Body of pancreas (tissue), 4 donors: ENCODE results near the gene POLG. TPM values are rescaled to one million over a fixed set of nuclear protein-coding genes. Genes with fewer than 3 reads are reported as not detected.

ENCODE experiments used
- ATAC-seq: fragments of 150-250 bp; one replicate; pipeline ENCODE4 v1.9.1; 2016
- DNase-seq, 4 donors: peaks; one replicate each; pipeline ENCODE4 v3.0.0-alpha.2; 2019
- H3K27ac ChIP-seq, 4 donors: fragments of 200-600 bp; sonication (generic); 1 replicate in 3 of 4; 2 replicates in 1 of 4; pipeline versions ENCODE4 v1.5.1 to v1.6.1; 2016 to 2019; ENCODE audit warnings: mild to moderate bottlenecking in 1 of 4, mixed read lengths in 1 of 4, moderate library complexity in 1 of 4
- H3K27me3 ChIP-seq, 2 donors: fragments of 200-600 bp; sonication (generic); one replicate each; pipeline ENCODE4 v1.6.0; 2016; ENCODE audit warnings: mild to moderate bottlenecking in 1 of 2
- H3K36me3 ChIP-seq, 2 donors: fragments of 200-600 bp; sonication (generic); replicated peaks in 1 of 2; 2 replicates each; pipeline ENCODE4 v1.5.1; 2016; ENCODE audit warnings: low read depth in 2 of 2; ENCODE audit not compliant: insufficient read depth in 1 of 2
- H3K4me1 ChIP-seq: fragments of 200-600 bp; sonication (generic); one replicate; pipeline ENCODE4 v1.6.0; 2016
- H3K4me3 ChIP-seq, 2 donors: fragments of 200-600 bp; sonication (generic); 1 replicate in 1 of 2; 2 replicates in 1 of 2; pipeline ENCODE4 v1.5.1; 2016 to 2019
- H3K9me3 ChIP-seq, 3 donors: fragments of 200-600 bp; sonication (generic); 1 replicate in 2 of 3; 2 replicates in 1 of 3; pipeline ENCODE4 v1.5.1; 2016
- POLR2A ChIP-seq, 3 donors: fragments of 450-650 bp; IDR thresholded peaks; one replicate each; pipeline ENCODE4 v1.6.1; 2016; ENCODE audit warnings: antibody characterized with exemption in 3 of 3, mild to moderate bottlenecking in 2 of 3
- WGBS, 2 donors: methylation state at CpG; one replicate each; pipeline ENCODE4 v1.1.5; 2017; 5-methylcytosine and 5-hydroxymethylcytosine counted together
- intact Hi-C: fragments of 100-400 bp; cut with DNase I; formaldehyde crosslinking; loops from one replicate; pipeline ENCODE4 v1.15.1; 2023
- total RNA-seq, 2 donors: library from RNA; depleted of rRNA; stranded (reverse); fragments of >200 nt; gene quantifications; one replicate each; pipeline ENCODE4 v1.1.0, GENCODE V29; 2016
- TF ChIP-seq, protein P1 (sequence below), 7 experiments: fragments of 450-650 bp in 4 of 7; fragments of 200-600 bp in 3 of 7; sonication (generic) in 3 of 7; IDR thresholded peaks; one replicate each; pipeline ENCODE4 v1.5.1; 2016 to 2019; ENCODE audit warnings: antibody characterized with exemption in 7 of 7

The POLG gene
- total RNA-seq, 2 donors from 2014 or later: 60.7 to 67.2 TPM

DNA sequence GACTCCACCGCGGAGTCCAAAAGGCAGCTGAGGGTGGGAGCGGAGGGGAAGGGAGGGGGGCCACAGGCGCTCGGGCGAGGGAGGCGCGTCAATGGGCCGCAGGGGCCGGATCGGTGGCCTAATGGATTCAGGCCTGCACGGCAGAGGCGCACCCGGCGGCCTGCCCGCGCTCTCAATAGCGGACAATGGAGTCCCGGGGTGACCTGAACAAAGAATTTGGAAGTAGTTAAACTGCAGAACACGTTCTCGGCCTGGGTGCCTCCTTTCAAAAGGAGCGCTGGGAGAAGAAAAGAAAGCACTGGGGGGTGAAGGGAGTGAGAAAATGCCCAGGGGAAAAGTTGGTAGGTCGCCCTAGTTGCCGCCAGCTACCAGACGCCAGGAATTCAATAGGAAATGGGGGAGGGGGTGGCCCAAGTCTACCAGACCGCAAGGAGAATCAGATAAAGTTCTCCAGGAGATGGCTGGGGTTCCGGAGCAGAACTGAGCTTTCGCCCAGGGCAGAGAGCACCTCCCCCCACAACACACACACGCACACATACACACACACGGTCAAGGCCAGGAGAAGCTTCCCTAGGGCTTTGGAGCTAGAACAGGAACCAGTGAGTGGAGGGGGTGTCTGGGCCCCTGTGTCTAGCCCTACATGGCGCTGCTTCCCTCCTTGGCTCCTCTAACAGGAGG lies 25.8 kb upstream of the POLG start:
- no peak for DNase-seq

DNA sequence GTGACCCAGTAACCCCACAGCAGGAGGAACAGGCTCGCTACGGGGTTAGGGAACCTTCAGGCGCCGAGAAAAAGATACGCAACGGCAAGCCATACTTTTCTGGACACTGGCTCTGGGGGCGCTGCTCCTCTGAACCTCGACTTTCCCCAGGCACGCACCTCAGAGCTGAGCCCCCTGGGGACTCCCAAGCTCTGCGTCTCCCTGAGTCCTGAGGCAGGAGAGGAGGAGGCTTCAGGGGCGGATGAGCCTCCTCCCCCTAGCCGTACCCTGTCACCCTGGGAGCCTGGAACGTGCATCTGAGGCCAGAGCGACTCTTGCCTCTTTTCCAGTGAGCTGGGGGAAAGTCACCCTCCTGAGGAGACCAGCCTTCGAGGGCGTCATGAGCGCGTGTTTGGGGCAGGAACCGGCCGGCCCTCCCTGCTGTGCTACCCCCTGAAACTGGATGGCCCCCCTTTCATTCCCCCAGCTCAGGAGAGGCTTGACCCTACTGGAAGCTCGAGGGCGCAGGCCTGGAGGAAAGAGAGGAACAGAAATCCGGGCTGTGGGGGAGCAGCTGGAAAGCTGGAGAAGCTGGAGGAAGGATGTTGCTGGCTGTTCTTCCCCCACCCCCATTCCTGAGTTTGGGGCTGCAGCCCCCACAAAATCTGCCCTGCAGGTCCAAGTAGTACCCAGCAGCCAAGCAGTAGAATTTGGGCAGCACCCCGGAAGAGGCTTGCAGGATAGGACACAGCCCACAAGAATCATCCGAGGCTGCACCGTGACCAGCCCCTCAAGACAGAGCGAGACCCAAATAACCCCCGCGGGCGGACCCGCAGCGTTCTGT lies 25.1 kb upstream of the POLG start:
- TF ChIP-seq POLR2A (IDR thresholded peaks at IDR 0.05): no peak
- TF ChIP-seq, protein P1, sequence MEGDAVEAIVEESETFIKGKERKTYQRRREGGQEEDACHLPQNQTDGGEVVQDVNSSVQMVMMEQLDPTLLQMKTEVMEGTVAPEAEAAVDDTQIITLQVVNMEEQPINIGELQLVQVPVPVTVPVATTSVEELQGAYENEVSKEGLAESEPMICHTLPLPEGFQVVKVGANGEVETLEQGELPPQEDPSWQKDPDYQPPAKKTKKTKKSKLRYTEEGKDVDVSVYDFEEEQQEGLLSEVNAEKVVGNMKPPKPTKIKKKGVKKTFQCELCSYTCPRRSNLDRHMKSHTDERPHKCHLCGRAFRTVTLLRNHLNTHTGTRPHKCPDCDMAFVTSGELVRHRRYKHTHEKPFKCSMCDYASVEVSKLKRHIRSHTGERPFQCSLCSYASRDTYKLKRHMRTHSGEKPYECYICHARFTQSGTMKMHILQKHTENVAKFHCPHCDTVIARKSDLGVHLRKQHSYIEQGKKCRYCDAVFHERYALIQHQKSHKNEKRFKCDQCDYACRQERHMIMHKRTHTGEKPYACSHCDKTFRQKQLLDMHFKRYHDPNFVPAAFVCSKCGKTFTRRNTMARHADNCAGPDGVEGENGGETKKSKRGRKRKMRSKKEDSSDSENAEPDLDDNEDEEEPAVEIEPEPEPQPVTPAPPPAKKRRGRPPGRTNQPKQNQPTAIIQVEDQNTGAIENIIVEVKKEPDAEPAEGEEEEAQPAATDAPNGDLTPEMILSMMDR (IDR thresholded peaks at IDR 0.05): no peak
- H3K9me3 ChIP-seq: no peaks in the 10 kb centered on the region
- no peaks in the 10 kb centered on the region for H3K36me3 ChIP-seq
- DNase-seq (no peak), ATAC-seq (no peak)
- H3K4me1 ChIP-seq: peaks cover 36% of the 10 kb centered on the region
- WGBS, 2 donors: 0 to 9% methylated on average over 4 to 32 of the region's 32 CpGs
- peaks cover 0 to 33% of the 10 kb centered on the region in 2 donors for H3K27me3 ChIP-seq
- H3K4me3 ChIP-seq: no peak overlapping the region
- intact Hi-C loops: loop anchor here (2.0 to 10.0 kb wide), 3 partner anchors 58 to 195 kb away; no protein-coding TSS in a partner anchor
- no peak overlapping the region for H3K27ac ChIP-seq

More for the DNA sequence above, 25.8 kb upstream of the POLG start:
- peaks cover 0 to 36% of the 10 kb centered on the region in 2 donors for H3K27me3 ChIP-seq
- peaks cover 36% of the 10 kb centered on the region for H3K4me1 ChIP-seq
- no peak for ATAC-seq
- intact Hi-C loops: loop anchor here (5.0 to 10.0 kb wide), 2 partner anchors 57 to 194 kb away; no protein-coding TSS in a partner anchor
- WGBS, 2 donors: 10 to 13% methylated on average over 19 to 31 of the region's 31 CpGs
- no peaks in the 10 kb centered on the region for H3K9me3 ChIP-seq
- no peak overlapping the region for H3K27ac ChIP-seq
- no peaks in the 10 kb centered on the region for H3K36me3 ChIP-seq
- TF ChIP-seq, protein P1 (IDR thresholded peaks at IDR 0.05): no peak
- no peak for TF ChIP-seq POLR2A (IDR thresholded peaks at IDR 0.05)
- no peak overlapping the region for H3K4me3 ChIP-seq

DNA sequence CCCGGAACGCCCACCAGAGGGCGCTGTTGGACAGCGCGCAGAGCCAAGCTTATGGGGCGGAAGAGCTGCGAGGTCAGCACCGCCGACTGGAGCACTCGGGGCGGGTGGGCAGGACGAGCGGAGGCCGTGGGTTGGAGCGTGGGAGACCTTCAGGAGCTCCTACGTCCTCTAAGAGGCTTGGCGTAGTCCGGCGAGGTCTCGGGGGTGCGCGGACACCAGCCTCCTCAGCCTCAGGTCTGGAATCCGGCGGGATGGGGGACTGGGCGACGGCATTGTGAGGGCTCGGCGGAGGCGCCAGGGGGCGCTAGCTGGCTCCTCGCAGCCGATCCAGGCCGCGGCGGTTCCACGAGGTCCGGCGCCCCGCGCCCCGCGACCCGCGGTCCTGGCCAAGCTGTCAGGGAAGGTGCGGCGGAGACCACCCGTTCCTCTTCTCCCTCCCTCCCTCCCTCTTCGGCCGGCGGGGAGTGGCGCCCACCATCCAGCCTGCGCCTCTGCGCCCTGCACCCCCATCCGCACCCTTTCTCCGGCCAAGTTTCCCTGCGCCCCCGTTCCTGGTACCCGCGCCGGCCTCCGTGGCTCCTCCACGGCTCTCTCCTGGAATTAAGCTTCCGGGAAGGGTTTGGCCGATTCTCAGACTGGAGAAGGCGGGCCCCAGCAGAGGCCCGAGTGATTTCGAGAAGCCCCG lies 24.3 kb upstream of the POLG start:
- Histone ChIP-seq H3K9me3 (no peaks in the 10 kb centered on the region), H3K4me1 (peaks cover 36% of the 10 kb centered on the region), H3K36me3 (no peaks in the 10 kb centered on the region), H3K27me3 (peaks cover 0 to 33% of the 10 kb centered on the region in 2 donors), H3K27ac (no peak overlapping the region), H3K4me3 (no peak overlapping the region)
- DNase-seq (peak; percentile 74 to 83 (median 76)), ATAC-seq (peak; percentile 81)
- TF ChIP-seq, protein P1 (IDR thresholded peaks at IDR 0.05): peak; percentile 92 to 99 (median 97)
- TF ChIP-seq POLR2A (IDR thresholded peaks at IDR 0.05): no peak
- intact Hi-C loops: loop anchor here (2.0 kb wide), 1 partner anchor 74 kb away; no protein-coding TSS in a partner anchor
- 3 to 5% methylated on average over 31 to 65 of the region's 68 CpGs for WGBS, 2 donors

DNA sequence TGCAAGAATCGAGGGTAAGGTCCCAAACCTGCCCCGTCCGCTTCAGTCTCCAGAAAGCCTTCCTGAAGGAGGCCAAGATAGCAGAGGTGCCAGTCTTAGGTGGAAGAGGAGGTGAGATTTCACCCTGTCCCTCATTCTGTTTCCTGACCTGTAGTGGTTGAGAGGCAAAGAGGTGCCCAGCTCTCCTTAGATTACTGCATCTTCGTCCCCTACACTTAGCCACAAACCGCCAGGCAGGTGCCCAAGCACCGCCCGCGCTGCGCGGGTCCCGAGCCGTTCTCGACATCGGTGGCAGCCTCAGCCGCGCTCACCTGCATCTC lies 23.8 kb upstream of the POLG start:
- Histone ChIP-seq H3K4me3 (no peak overlapping the region), H3K36me3 (no peaks in the 10 kb centered on the region), H3K27ac (no peak overlapping the region), H3K4me1 (peaks cover 36% of the 10 kb centered on the region), H3K27me3 (peaks cover 0 to 33% of the 10 kb centered on the region in 2 donors), H3K9me3 (no peaks in the 10 kb centered on the region)
- TF ChIP-seq, protein P1 (IDR thresholded peaks at IDR 0.05): no peak
- intact Hi-C loops: loop anchor here (2.0 kb wide), 1 partner anchor 74 kb away; no protein-coding TSS in a partner anchor
- ATAC-seq (no peak), DNase-seq (no peak)
- WGBS, 2 donors: 4 to 6% methylated on average over 14 to 15 of the region's 16 CpGs
